ENCODE results near the gene AP3S2. TPM values are rescaled to one million over a fixed set of nuclear protein-coding genes. Genes with fewer than 3 reads are reported as not detected.

The AP3S2 gene
- total and polyA plus RNA-seq, 8 donors, result 8.4 to 90.4 (median 24.0) TPM

DNA sequence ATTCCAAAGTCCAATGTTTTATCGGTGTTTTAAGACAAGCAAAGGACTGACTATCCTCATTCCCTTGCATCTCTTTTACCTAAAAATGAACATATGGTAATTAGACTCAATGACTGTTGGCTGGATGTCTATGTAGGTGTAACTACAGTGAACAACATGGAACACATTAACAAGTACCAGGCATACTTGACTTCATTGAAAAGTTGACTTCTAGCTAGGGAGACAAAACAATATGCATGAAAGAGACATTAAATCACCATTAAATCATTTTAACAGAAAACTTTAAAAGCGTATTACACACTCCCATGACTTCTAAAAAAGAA is 44.9 kb downstream of the AP3S2 start:
- Histone ChIP-seq H3K27ac (peak overlapping the region in 2 of 5 donors; percentile 33 to 64), H3K9me3 (no peaks in the 10 kb centered on the region), H3K27me3 (no peaks in the 10 kb centered on the region), H3K36me3 (peaks cover 19 to 55% (median 47%) of the 10 kb centered on the region in 4 donors), H3K4me1 (peaks cover 0 to 40% (median 0%) of the 10 kb centered on the region in 4 donors), H3K4me3 (no peak overlapping the region)
- WGBS, 5 donors, result 87 to 94% (median 90%) methylated on average over 2 of the region's 2 CpGs
- DNase-seq, result no peak
- intact Hi-C loops (cut with DNase I; ENCODE audit: low total_unique reads), result no loop called here
- no peak for TF ChIP-seq CTCF (IDR thresholded peaks at IDR 0.05)
- no peak for TF ChIP-seq EP300 (IDR thresholded peaks at IDR 0.05)
- TF ChIP-seq POLR2AphosphoS5 (IDR thresholded peaks at IDR 0.05), result no peak
- no peak for TF ChIP-seq POLR2A (IDR thresholded peaks at IDR 0.05)

- Histone ChIP-seq H3K27me3 (no peaks in the 10 kb centered on the region), H3K27ac (no peak overlapping the region), H3K4me1 (peaks cover 0 to 31% (median 0%) of the 10 kb centered on the region in 4 donors), H3K4me3 (no peak overlapping the region), H3K36me3 (peaks cover 14 to 59% (median 51%) of the 10 kb centered on the region in 4 donors), H3K9me3 (no peaks in the 10 kb centered on the region)
- TF ChIP-seq CTCF (IDR thresholded peaks at IDR 0.05), result no peak
- TF ChIP-seq EP300 (IDR thresholded peaks at IDR 0.05), result no peak
- TF ChIP-seq POLR2A (IDR thresholded peaks at IDR 0.05), result no peak
- TF ChIP-seq POLR2AphosphoS5 (IDR thresholded peaks at IDR 0.05), result no peak
- DNase-seq, result no peak
- WGBS, 5 donors, result 87 to 94% (median 92%) methylated on average over 2 of the region's 2 CpGs
- intact Hi-C loops (cut with DNase I; ENCODE audit: low total_unique reads), result no loop called here
These were observed 46.7 kb downstream of the AP3S2 start for GRCh38 chr15:89847101-89847500.

DNA sequence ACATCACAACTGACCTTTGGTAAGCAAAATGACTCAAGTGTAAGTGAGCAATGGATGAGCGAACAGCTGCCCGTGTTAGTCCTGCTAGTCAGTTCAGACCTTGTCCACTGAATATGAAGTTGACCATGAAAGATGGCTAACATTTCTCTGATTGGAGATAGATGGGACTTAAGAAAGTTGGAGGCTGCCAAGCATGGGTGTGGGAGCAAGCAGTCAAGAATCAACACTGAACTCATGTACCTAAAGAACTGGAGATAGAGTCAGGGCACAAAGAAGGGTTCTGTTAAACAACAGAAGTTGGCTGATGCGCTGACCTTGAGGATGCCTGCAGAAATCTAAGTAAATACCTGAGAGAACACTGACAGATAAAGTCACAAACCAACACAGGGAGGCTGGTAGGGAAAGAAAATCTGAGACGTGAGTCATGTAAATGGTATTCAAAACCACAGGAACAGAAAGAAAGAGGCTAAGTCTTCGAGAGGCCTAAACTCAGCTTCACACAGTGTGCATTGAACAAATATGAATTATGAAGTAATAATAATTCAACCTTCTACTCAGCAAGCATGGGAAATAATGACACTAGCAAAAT is 48.4 kb downstream of the AP3S2 start:
- no peak for DNase-seq
- intact Hi-C loops (cut with DNase I; ENCODE audit: low total_unique reads), result no loop called here
- TF ChIP-seq POLR2AphosphoS5 (IDR thresholded peaks at IDR 0.05) (no peak), EP300 (IDR thresholded peaks at IDR 0.05) (no peak), POLR2A (IDR thresholded peaks at IDR 0.05) (no peak), CTCF (IDR thresholded peaks at IDR 0.05) (no peak)
- WGBS, 5 donors, result 69 to 81% (median 71%) methylated on average over 5 of the region's 5 CpGs
- Histone ChIP-seq H3K36me3 (peaks cover 13 to 56% (median 53%) of the 10 kb centered on the region in 4 donors), H3K9me3 (no peaks in the 10 kb centered on the region), H3K4me3 (no peak overlapping the region), H3K27ac (no peak overlapping the region), H3K27me3 (no peaks in the 10 kb centered on the region), H3K4me1 (peaks cover 0 to 14% (median 0%) of the 10 kb centered on the region in 4 donors)

DNA sequence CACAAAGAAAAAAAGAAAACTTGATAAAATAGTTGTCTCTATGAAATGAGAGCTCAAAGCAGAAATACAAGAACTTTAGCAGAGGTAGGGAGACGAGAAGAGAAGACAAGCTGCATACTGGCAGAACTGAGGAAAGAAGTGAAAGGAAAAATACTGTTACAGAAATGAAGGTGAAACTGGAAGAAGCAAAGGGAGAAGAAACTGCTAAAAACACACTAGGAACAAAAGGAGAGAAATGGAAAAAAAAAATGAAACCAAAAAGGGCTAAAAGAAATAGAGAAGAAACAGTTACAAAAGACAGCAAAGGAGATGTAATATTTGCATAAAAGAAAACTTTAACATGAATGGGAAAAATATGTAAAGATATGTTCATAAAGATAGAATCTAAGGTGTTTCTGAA is 51.8 kb downstream of the AP3S2 start:
- Histone ChIP-seq H3K4me1 (peaks cover 0 to 42% (median 6%) of the 10 kb centered on the region in 4 donors), H3K27me3 (no peaks in the 10 kb centered on the region), H3K9me3 (no peaks in the 10 kb centered on the region), H3K36me3 (peaks cover 7 to 56% (median 38%) of the 10 kb centered on the region in 4 donors), H3K27ac (no peak overlapping the region), H3K4me3 (no peak overlapping the region)
- no peak for DNase-seq
- intact Hi-C loops (cut with DNase I; ENCODE audit: low total_unique reads), result no loop called here
- TF ChIP-seq EP300 (IDR thresholded peaks at IDR 0.05) (no peak), POLR2AphosphoS5 (IDR thresholded peaks at IDR 0.05) (no peak), CTCF (IDR thresholded peaks at IDR 0.05) (no peak), POLR2A (IDR thresholded peaks at IDR 0.05) (no peak)
- WGBS, 5 donors, result 84 to 98% (median 90%) methylated on average over 1 of the region's 1 CpG
